B cell (primary cell): ENCODE results near the gene TRIM56. TPM values are rescaled to one million over a fixed set of nuclear protein-coding genes. Genes with fewer than 3 reads are reported as not detected.
"Not testable (repeated sequence)": the region's sequence is repeated elsewhere in the genome, so short reads cannot be mapped to it uniquely, and the experiment has no call there.

Experiments
- ATAC-seq: fragments of 200-7000 bp; cut with Tn5 transposase; one replicate; pipeline ENCODE4 v1.10.0; 2021; ENCODE audit warnings: low read depth, mild to moderate bottlenecking, moderate number of reproducible peaks, moderate library complexity
- CTCF ChIA-PET: fragments of 350-600 bp; sonication (Branson Sonifier 250); formaldehyde crosslinking; loops from one replicate; lab custom pipeline; 2021; ENCODE audit warnings: antibody characterized with exemption, inconsistent platforms; lab: Charles Lee
- POLR2A ChIA-PET: fragments of 350-600 bp; sonication (Branson Sonifier 250); formaldehyde crosslinking; loops from one replicate; lab custom pipeline; 2021; ENCODE audit warnings: antibody characterized with exemption; lab: Charles Lee
- DNase-seq: peaks from one replicate; pipeline ENCODE4 v3.0.0; 2013
- H2AFZ ChIP-seq: 2 replicates; pipeline ENCODE4 v1.6.1; 2012; ENCODE audit warnings: mild to moderate bottlenecking, low read depth, low read length; ENCODE audit not compliant: insufficient read depth, poor library complexity, severe bottlenecking
- H3K27ac ChIP-seq, 2 donors: 1 replicate in 1 of 2; 2 replicates in 1 of 2; pipeline ENCODE4 v1.5.1; 2012 to 2013; ENCODE audit warnings: low read length in 2 of 2, mild to moderate bottlenecking in 2 of 2, moderate library complexity in 1 of 2
- H3K27me3 ChIP-seq, 4 experiments: fragments of 200-600 bp in 1 of 4; sonication (generic) in 1 of 4; replicated peaks in 1 of 4; 1 replicate in 2 of 4; 2 replicates in 2 of 4; pipeline versions ENCODE4 v1.6.1 to v1.7.0; 2013 to 2016; ENCODE audit warnings: low read length in 3 of 4, mild to moderate bottlenecking in 2 of 4, mixed read lengths in 1 of 4, moderate library complexity in 1 of 4; ENCODE audit not compliant: insufficient read depth in 4 of 4, control insufficient read depth in 3 of 4; ENCODE audit errors: control extremely low read depth in 1 of 4
- H3K36me3 ChIP-seq, 2 experiments: replicated peaks in 1 of 2; 1 replicate in 1 of 2; 2 replicates in 1 of 2; pipeline versions ENCODE4 v1.6.1 to v1.7.1; 2013; ENCODE audit warnings: low read length in 1 of 2; ENCODE audit not compliant: insufficient read depth in 2 of 2, control insufficient read depth in 1 of 2; ENCODE audit errors: control extremely low read depth in 1 of 2, extremely low read depth in 1 of 2
- H3K4me1 ChIP-seq, 2 donors: fragments of 200-600 bp in 1 of 2; sonication (generic) in 1 of 2; 1 replicate in 1 of 2; 2 replicates in 1 of 2; pipeline versions ENCODE4 v1.5.1 to v1.6.1; 2013 to 2017; ENCODE audit warnings: low read length in 2 of 2; ENCODE audit not compliant: control insufficient read depth in 2 of 2, insufficient read depth in 2 of 2
- H3K4me2 ChIP-seq: replicated peaks from 2 replicates; pipeline ENCODE3; 2012; ENCODE audit warnings: mild to moderate bottlenecking, low read depth, low read length; ENCODE audit not compliant: poor library complexity, severe bottlenecking
- H3K4me3 ChIP-seq, 5 experiments: fragments of 200-600 bp in 1 of 5; sonication (generic) in 1 of 5; 1 replicate in 3 of 5; 2 replicates in 2 of 5; pipeline versions ENCODE4 v1.5.1 to v1.7.0; 2011 to 2016; ENCODE audit warnings: low read length in 4 of 5, mild to moderate bottlenecking in 4 of 5, low read depth in 2 of 5, control low read depth in 1 of 5, moderate library complexity in 1 of 5; ENCODE audit not compliant: insufficient read depth in 1 of 5; ENCODE audit errors: control extremely low read depth in 1 of 5, extremely low read depth in 1 of 5
- H3K79me2 ChIP-seq: fragments of 200-600 bp; sonication (generic); one replicate; pipeline ENCODE4 v1.6.0; 2016; ENCODE audit warnings: low read length; ENCODE audit not compliant: control insufficient read depth, insufficient read depth
- H3K9ac ChIP-seq: fragments of 200-600 bp; sonication (generic); 2 replicates; pipeline ENCODE4 v1.6.1; 2017; ENCODE audit warnings: mild to moderate bottlenecking, low read length, moderate library complexity
- H3K9me3 ChIP-seq, 3 donors: one replicate each; pipeline versions ENCODE4 v1.6.1 to v1.7.1; 2013; ENCODE audit warnings: low read length in 2 of 3; ENCODE audit not compliant: control insufficient read depth in 2 of 3, insufficient read depth in 1 of 3; ENCODE audit errors: control extremely low read depth in 1 of 3
- H4K20me1 ChIP-seq: 2 replicates; pipeline ENCODE4 v1.6.0; 2012; ENCODE audit warnings: mild to moderate bottlenecking, low read length; ENCODE audit not compliant: insufficient read depth, control insufficient read depth, poor library complexity, severe bottlenecking
- H3K27ac Mint-ChIP-seq: one replicate; pipeline ENCODE4 v1.8.0; 2021; ENCODE audit warnings: mixed read lengths
- H3K27me3 Mint-ChIP-seq: one replicate; pipeline ENCODE4 v1.8.0; 2021; ENCODE audit warnings: mixed read lengths
- H3K4me1 Mint-ChIP-seq: one replicate; pipeline ENCODE4 v1.8.0; 2021; ENCODE audit warnings: mixed read lengths
- H3K4me3 Mint-ChIP-seq: one replicate; pipeline ENCODE4 v1.8.0; 2021; ENCODE audit warnings: mixed read lengths
- H3K9me3 Mint-ChIP-seq: one replicate; pipeline ENCODE4 v1.8.0; 2022; ENCODE audit warnings: mixed read lengths; ENCODE audit not compliant: insufficient read depth
- CTCF ChIP-seq: fragments of 200-600 bp; IDR thresholded peaks from one replicate; pipeline ENCODE4 v1.8.0; 2022; ENCODE audit warnings: antibody characterized with exemption, mild to moderate bottlenecking
- EZH2 ChIP-seq: IDR thresholded peaks from 2 replicates; pipeline ENCODE4 v1.6.1; 2012; ENCODE audit warnings: borderline replicate concordance, low read depth, mild to moderate bottlenecking, moderate library complexity, low read length; ENCODE audit not compliant: insufficient read depth, poor library complexity, severe bottlenecking
- WGBS: methylation state at CpG from one replicate; pipeline ENCODE4 v1.1.5; 2013; ENCODE audit warnings: missing lambda C conversion rate; ENCODE audit not compliant: insufficient coverage; 5-methylcytosine and 5-hydroxymethylcytosine counted together
- intact Hi-C: fragments of 100-400 bp; cut with micrococcal nuclease; formaldehyde crosslinking; loops from one replicate; pipeline ENCODE4 v1.10.0; 2022
- polyA plus RNA-seq: library from polyadenylated mRNA; depleted of rRNA; stranded (reverse); fragments of >200 nt; gene quantifications from 2 replicates; pipeline ENCODE4 v1.2.3, GENCODE V29; 2012
- total RNA-seq, 2 donors: library from RNA; stranded (reverse); fragments of 120-200 nt in 1 of 2; gene quantifications; 1 replicate in 1 of 2; 2 replicates in 1 of 2; pipeline versions ENCODE4 v1.2.3 to v1.2.4, GENCODE V29; 2013 to 2022

The TRIM56 gene
- total and polyA plus RNA-seq, 2 donors (not counting 1 experiment from before 2014, with no cell fraction given) = 8.4 to 85.7 TPM

GRCh38 chr7:101111261-101111660 is 26.0 kb downstream of the TRIM56 start:
- DNase-seq = no peak
- H3K27ac ChIP-seq = no peak overlapping the region
- H2AFZ ChIP-seq = no peak overlapping the region
- Mint-ChIP-seq H3K27me3 (peaks cover 15% of the 10 kb centered on the region), H3K4me3 (no peak overlapping the region), H3K9me3 (no peaks in the 10 kb centered on the region), H3K27ac (no peak overlapping the region), H3K4me1 (no peaks in the 10 kb centered on the region)
- intact Hi-C loops = no loop called here
- TF ChIP-seq CTCF (no peak), EZH2 (no peak)
- no peaks in the 10 kb centered on the region for H3K27me3 ChIP-seq
- ATAC-seq = no peak
- WGBS = 100% methylated on average over 4 of the region's 5 CpGs
- H3K79me2 ChIP-seq = no peaks in the 10 kb centered on the region
- H3K9ac ChIP-seq = no peak overlapping the region
- POLR2A ChIA-PET = no interaction called here
- CTCF ChIA-PET = interaction anchor here (1.2 kb wide), 1 partner anchor 81 kb away, joined by 3 read pairs; no protein-coding TSS in a partner anchor
- no peaks in the 10 kb centered on the region for H4K20me1 ChIP-seq
- no peak overlapping the region for H3K4me3 ChIP-seq
- no peaks in the 10 kb centered on the region for H3K36me3 ChIP-seq
- no peak overlapping the region for H3K4me2 ChIP-seq
- no peaks in the 10 kb centered on the region for H3K4me1 ChIP-seq
- peaks cover 0 to 3% (median 0%) of the 10 kb centered on the region in 3 donors for H3K9me3 ChIP-seq

DNA sequence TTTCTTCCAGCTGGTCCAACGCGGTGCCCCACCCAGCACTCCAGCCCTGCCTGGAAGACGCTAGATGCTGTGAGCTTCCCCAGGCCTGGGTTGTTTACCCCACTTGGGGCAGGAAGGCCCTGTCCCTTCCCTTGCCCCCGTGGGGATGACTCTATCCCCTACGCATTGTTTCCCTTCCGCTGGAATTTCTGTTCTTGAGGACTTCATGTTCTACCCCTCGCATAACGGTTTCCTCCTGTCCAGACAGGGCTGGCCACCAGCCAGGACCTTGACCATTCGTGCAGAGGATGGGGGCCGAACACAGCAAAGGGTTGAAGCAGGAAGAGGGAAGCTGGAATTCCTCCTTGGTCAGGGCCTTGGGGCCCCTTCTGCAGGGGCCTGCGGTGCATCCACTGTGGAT is 27.0 kb downstream of the TRIM56 start:
- Histone ChIP-seq H3K4me2 (no peak overlapping the region), H3K4me3 (no peak overlapping the region), H3K27me3 (no peaks in the 10 kb centered on the region), H3K79me2 (no peaks in the 10 kb centered on the region), H3K9ac (no peak overlapping the region), H3K9me3 (peaks cover 0 to 3% (median 0%) of the 10 kb centered on the region in 3 donors), H4K20me1 (no peaks in the 10 kb centered on the region), H2AFZ (no peak overlapping the region), H3K27ac (no peak overlapping the region), H3K4me1 (no peaks in the 10 kb centered on the region), H3K36me3 (no peaks in the 10 kb centered on the region)
- Mint-ChIP-seq H3K9me3 (no peaks in the 10 kb centered on the region), H3K4me1 (no peaks in the 10 kb centered on the region), H3K27ac (no peak overlapping the region), H3K4me3 (no peak overlapping the region), H3K27me3 (peaks cover 14% of the 10 kb centered on the region)
- no peak for TF ChIP-seq EZH2
- no peak for TF ChIP-seq CTCF
- 85% methylated on average over 10 of the region's 11 CpGs for WGBS
- CTCF ChIA-PET = interaction anchor here (1.2 kb wide), 1 partner anchor 80 kb away, joined by 3 read pairs; no protein-coding TSS in a partner anchor
- POLR2A ChIA-PET = no interaction called here
- intact Hi-C loops = no loop called here
- no peak for DNase-seq
- no peak for ATAC-seq

- H2AFZ ChIP-seq, H3K9ac ChIP-seq, H3K27me3 ChIP-seq, DNase-seq, H3K27ac ChIP-seq, H3K36me3 ChIP-seq, H3K9me3 Mint-ChIP-seq, H3K9me3 ChIP-seq, CTCF ChIA-PET, H3K4me3 Mint-ChIP-seq, ATAC-seq, H3K4me1 Mint-ChIP-seq, H3K4me1 ChIP-seq, H4K20me1 ChIP-seq, H3K27ac Mint-ChIP-seq, H3K79me2 ChIP-seq, H3K4me2 ChIP-seq, intact Hi-C loops, H3K4me3 ChIP-seq, POLR2A ChIA-PET: not testable (repeated sequence)
- H3K27me3 Mint-ChIP-seq = peaks cover 13% of the 10 kb centered on the region
- 100% methylated on average over 2 of the region's 7 CpGs for WGBS
Observed at GRCh38 chr7:101113140-101113539, 27.9 kb downstream of the TRIM56 start.
